ENCODE data around the gene FAR1.
"Not testable (repeated sequence)": the region's sequence is repeated elsewhere in the genome, so short reads cannot be mapped to it uniquely, and the experiment has no call there.

Gene FAR1

DNA sequence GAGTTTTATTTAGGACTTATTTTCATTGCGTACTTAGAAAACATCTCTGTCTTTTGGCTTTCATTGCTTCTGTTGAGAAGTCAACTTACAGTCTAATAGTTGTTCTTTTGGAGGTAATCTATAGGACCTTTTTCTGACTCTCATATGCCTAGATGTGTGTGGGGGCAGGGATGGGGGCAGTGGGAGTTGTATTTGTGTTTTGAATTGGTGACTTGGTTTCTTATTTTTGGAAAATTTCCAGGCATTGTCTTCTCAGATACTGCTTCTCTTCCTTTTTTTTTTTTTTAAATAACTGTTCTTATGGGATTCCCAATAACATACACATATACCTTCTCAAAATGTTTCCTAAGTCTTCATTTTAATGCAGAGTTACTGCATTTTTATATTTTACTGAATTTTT, 58.0 kb downstream of the FAR1 start:
- in situ Hi-C loops (cut with HindIII; ENCODE audit: low pct_ligation_motif_present, low sequenced_read_pairs) = no loop called here
- Histone ChIP-seq H3K36me3 (replicated peaks) (peaks cover 19% of the 10 kb centered on the region), H3K27ac (no peak overlapping the region)

GRCh38 chr11:13728076-13728475, 59.6 kb downstream of the FAR1 start:
- no peak for TF ChIP-seq CTCF (IDR thresholded peaks at IDR 0.05; ENCODE audit: low read depth, low read length, missing control alignments)
- no peak for DNase-seq
- peaks cover 16% of the 10 kb centered on the region for H3K36me3 ChIP-seq (replicated peaks)
- no peaks in the 10 kb centered on the region for H3K27me3 ChIP-seq (replicated peaks)
- H3K4me3 ChIP-seq (ENCODE audit: low read depth, low read length) = no peak overlapping the region
- no peak overlapping the region for H3K27ac ChIP-seq
- in situ Hi-C loops (cut with HindIII; ENCODE audit: low pct_ligation_motif_present, low sequenced_read_pairs) = no loop called here

More for the DNA sequence above, 58.0 kb downstream of the FAR1 start:
- no peak for DNase-seq
- no peak for TF ChIP-seq CTCF (IDR thresholded peaks at IDR 0.05; ENCODE audit: low read depth, low read length, missing control alignments)
- no peak overlapping the region for H3K4me3 ChIP-seq (ENCODE audit: low read depth, low read length)
- H3K27me3 ChIP-seq (replicated peaks) = no peaks in the 10 kb centered on the region

DNA sequence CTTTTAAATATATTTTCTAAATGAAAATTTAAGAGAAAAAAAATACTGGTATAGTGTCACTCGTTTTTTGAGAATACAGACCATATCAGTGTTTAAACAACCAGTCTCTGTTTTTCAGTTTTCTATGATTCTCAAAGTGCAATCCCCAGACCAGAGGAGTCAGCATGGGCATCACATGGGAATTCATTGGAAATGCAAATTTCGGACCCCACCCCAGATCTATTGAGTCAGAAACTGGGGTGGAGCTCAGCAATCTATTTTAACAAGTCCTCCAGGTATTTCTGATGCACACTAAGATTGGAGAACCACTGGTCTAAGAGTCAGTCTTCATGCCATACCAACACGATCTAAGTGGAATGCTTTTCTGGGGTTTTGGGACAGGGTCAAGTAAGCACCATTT, 66.1 kb downstream of the FAR1 start:
- in situ Hi-C loops (cut with HindIII; ENCODE audit: low pct_ligation_motif_present, low sequenced_read_pairs) = no loop called here
- H3K27ac ChIP-seq = no peak overlapping the region
- no peak for DNase-seq
- no peaks in the 10 kb centered on the region for H3K27me3 ChIP-seq (replicated peaks)
- TF ChIP-seq CTCF (IDR thresholded peaks at IDR 0.05; ENCODE audit: low read depth, low read length, missing control alignments) = no peak
- no peak overlapping the region for H3K4me3 ChIP-seq (ENCODE audit: low read depth, low read length)
- H3K36me3 ChIP-seq (replicated peaks) = no peaks in the 10 kb centered on the region

GRCh38 chr11:13745165-13745564, 76.7 kb downstream of the FAR1 start:
- Histone ChIP-seq H3K27me3 (replicated peaks) (no peaks in the 10 kb centered on the region), H3K36me3 (replicated peaks) (no peaks in the 10 kb centered on the region), H3K27ac (no peak overlapping the region), H3K4me3 (ENCODE audit: low read depth, low read length) (no peak overlapping the region)
- no peak for DNase-seq
- in situ Hi-C loops (cut with HindIII; ENCODE audit: low pct_ligation_motif_present, low sequenced_read_pairs) = no loop called here
- no peak for TF ChIP-seq CTCF (IDR thresholded peaks at IDR 0.05; ENCODE audit: low read depth, low read length, missing control alignments)

GRCh38 chr11:13753316-13753715, 84.8 kb downstream of the FAR1 start:
- H3K4me3 ChIP-seq (ENCODE audit: low read depth, low read length); in situ Hi-C loops (cut with HindIII; ENCODE audit: low pct_ligation_motif_present, low sequenced_read_pairs); H3K36me3 ChIP-seq (replicated peaks); DNase-seq; H3K27ac ChIP-seq; H3K27me3 ChIP-seq (replicated peaks): not testable (repeated sequence)

- no peak for DNase-seq
- no peak overlapping the region for H3K4me3 ChIP-seq (ENCODE audit: low read depth, low read length)
- in situ Hi-C loops (cut with HindIII; ENCODE audit: low pct_ligation_motif_present, low sequenced_read_pairs) = no loop called here
Observed at GRCh38 chr11:13759050-13759449, 90.6 kb downstream of the FAR1 start.

More at GRCh38 chr11:13759050-13759449, 90.6 kb downstream of the FAR1 start:
- Histone ChIP-seq H3K27me3 (replicated peaks) (no peaks in the 10 kb centered on the region), H3K27ac (no peak overlapping the region), H3K36me3 (replicated peaks) (no peaks in the 10 kb centered on the region)
- no peak for TF ChIP-seq CTCF (IDR thresholded peaks at IDR 0.05; ENCODE audit: low read depth, low read length, missing control alignments)

All from brain microvascular endothelial cell (primary cell).